HL-60 (cell line): ENCODE measurements around the gene SPPL2B.
A peak's percentile ranks its signal among the peaks of the same experiment; 100 is the strongest.

Experiments
- GABPA ChIP-seq: IDR thresholded peaks from 2 replicates; pipeline ENCODE4 v1.6.1; 2012; ENCODE audit warnings: low read depth
- POLR2AphosphoS5 ChIP-seq: IDR thresholded peaks from 2 replicates; pipeline ENCODE4 v1.6.1; 2012; ENCODE audit warnings: low read depth
- TF ChIP-seq, protein P1 (sequence below): IDR thresholded peaks from one replicate; pipeline ENCODE4 v1.5.1; 2011; ENCODE audit warnings: low read length, control low read depth, inconsistent platforms; ENCODE audit not compliant: insufficient read depth
- TF ChIP-seq, protein P2 (sequence below): IDR thresholded peaks from 2 replicates; pipeline ENCODE4 v1.6.1; 2012; ENCODE audit warnings: low read depth; ENCODE audit not compliant: insufficient replicate concordance

DNA sequence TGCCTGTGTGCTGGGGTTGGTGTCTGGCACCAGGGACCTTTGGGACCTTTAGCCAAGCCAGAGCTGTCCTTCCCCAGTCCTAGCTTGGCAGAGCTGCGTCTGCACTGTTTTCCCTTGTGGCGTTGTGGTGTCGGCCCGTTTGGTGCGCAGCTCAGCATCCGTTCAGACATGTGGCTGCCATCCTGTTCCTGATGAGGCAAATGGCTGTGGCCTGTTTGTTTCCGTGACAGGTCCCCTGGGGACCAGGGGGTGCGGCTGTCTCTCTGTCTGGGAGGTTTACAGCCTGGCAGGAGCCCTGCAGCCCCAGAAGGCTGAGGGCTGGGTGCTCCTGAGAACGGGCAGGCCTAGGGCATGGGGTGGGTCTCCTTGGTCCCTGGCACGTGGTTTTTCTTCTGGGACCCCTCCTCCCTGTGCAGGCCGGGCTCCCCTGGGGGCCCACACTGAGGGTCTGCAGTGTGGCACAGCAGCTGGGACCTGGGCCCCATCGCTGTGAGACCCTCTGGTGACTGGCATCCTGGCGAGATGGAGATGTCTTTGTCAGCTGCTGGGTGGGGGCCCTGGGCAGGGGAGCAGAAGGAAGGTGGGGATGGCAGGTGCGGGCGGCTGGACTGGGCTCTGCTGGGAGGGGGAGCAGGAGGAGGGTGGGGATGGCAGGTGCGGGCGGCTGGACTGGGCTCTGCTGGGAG, 4.0 kb downstream of the SPPL2B start:
- TF ChIP-seq, protein P1, sequence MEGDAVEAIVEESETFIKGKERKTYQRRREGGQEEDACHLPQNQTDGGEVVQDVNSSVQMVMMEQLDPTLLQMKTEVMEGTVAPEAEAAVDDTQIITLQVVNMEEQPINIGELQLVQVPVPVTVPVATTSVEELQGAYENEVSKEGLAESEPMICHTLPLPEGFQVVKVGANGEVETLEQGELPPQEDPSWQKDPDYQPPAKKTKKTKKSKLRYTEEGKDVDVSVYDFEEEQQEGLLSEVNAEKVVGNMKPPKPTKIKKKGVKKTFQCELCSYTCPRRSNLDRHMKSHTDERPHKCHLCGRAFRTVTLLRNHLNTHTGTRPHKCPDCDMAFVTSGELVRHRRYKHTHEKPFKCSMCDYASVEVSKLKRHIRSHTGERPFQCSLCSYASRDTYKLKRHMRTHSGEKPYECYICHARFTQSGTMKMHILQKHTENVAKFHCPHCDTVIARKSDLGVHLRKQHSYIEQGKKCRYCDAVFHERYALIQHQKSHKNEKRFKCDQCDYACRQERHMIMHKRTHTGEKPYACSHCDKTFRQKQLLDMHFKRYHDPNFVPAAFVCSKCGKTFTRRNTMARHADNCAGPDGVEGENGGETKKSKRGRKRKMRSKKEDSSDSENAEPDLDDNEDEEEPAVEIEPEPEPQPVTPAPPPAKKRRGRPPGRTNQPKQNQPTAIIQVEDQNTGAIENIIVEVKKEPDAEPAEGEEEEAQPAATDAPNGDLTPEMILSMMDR, result no peak
- TF ChIP-seq POLR2AphosphoS5 (peak; percentile 63), GABPA (no peak)
- TF ChIP-seq, protein P2, sequence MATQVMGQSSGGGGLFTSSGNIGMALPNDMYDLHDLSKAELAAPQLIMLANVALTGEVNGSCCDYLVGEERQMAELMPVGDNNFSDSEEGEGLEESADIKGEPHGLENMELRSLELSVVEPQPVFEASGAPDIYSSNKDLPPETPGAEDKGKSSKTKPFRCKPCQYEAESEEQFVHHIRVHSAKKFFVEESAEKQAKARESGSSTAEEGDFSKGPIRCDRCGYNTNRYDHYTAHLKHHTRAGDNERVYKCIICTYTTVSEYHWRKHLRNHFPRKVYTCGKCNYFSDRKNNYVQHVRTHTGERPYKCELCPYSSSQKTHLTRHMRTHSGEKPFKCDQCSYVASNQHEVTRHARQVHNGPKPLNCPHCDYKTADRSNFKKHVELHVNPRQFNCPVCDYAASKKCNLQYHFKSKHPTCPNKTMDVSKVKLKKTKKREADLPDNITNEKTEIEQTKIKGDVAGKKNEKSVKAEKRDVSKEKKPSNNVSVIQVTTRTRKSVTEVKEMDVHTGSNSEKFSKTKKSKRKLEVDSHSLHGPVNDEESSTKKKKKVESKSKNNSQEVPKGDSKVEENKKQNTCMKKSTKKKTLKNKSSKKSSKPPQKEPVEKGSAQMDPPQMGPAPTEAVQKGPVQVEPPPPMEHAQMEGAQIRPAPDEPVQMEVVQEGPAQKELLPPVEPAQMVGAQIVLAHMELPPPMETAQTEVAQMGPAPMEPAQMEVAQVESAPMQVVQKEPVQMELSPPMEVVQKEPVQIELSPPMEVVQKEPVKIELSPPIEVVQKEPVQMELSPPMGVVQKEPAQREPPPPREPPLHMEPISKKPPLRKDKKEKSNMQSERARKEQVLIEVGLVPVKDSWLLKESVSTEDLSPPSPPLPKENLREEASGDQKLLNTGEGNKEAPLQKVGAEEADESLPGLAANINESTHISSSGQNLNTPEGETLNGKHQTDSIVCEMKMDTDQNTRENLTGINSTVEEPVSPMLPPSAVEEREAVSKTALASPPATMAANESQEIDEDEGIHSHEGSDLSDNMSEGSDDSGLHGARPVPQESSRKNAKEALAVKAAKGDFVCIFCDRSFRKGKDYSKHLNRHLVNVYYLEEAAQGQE, result no peak
